HepG2 (cell line): Measurements from ENCODE around the gene TMEM252. TPM values are rescaled to one million over a fixed set of nuclear protein-coding genes. Genes with fewer than 3 reads are reported as not detected.

Experiments used
- ATAC-seq: fragments of 200-7000 bp; cut with Tn5 transposase; 3 replicates; pipeline ENCODE4 v1.9.1; 2020; ENCODE audit warnings: mild to moderate bottlenecking, moderate library complexity
- BruUV-seq: library from RNA; stranded (reverse); fragments of 400-500 nt; replicated peaks from 2 replicates; lab custom pipeline; 2021; lab: Mats Ljungman, UMichigan
- CTCF ChIA-PET: fragments of 300-600 bp; formaldehyde crosslinking; extraction: SDS; loops from one replicate; lab custom pipeline; 2021; ENCODE audit warnings: low total read pairs, inconsistent platforms, low intra/inter-chr PET ratio; lab: Yijun Ruan, JAX
- POLR2A ChIA-PET: fragments of 350-600 bp; sonication (Branson Sonifier 250); formaldehyde crosslinking; loops from one replicate; lab custom pipeline; 2020; ENCODE audit warnings: antibody characterized with exemption, inconsistent platforms; lab: Yijun Ruan, JAX
- DNase-seq: peaks from one replicate; pipeline ENCODE4 v3.0.0-alpha.2; 2015; ENCODE audit warnings: low spot score
- FAIRE-seq: peaks from 3 replicates; lab custom pipeline; 2011; peaks lifted over from hg19 to GRCh38; lab: Jason Lieb, UNC
- H2AFZ ChIP-seq: one replicate; pipeline ENCODE4 v1.6.1; 2011; ENCODE audit warnings: low read length, inconsistent platforms
- H3K27ac ChIP-seq: fragments of 300-600 bp; 3 replicates; pipeline ENCODE4 v1.8.0; 2011; ENCODE audit warnings: mixed run types, mild to moderate bottlenecking, mixed read lengths, low read length, inconsistent platforms; ENCODE audit not compliant: insufficient read depth; ENCODE audit errors: extremely low read length
- H3K27me3 ChIP-seq, 2 experiments: fragments of 200-600 bp in 1 of 2; 2 replicates in 1 of 2; 3 replicates in 1 of 2; pipeline versions ENCODE4 v1.6.0 to v1.8.0; 2011; ENCODE audit warnings: low read length in 2 of 2, mild to moderate bottlenecking in 2 of 2, moderate library complexity in 2 of 2, inconsistent platforms in 1 of 2; ENCODE audit not compliant: insufficient read depth in 2 of 2, control insufficient read depth in 1 of 2
- H3K36me3 ChIP-seq, 2 experiments: fragments of 200-600 bp in 1 of 2; replicated peaks in 1 of 2; 2 replicates in 1 of 2; 3 replicates in 1 of 2; pipeline versions ENCODE4 v1.5.1 to v1.8.0; 2011; ENCODE audit warnings: low read length in 2 of 2, inconsistent platforms in 1 of 2; ENCODE audit not compliant: insufficient read depth in 2 of 2, control insufficient read depth in 1 of 2
- H3K4me1 ChIP-seq: 2 replicates; pipeline ENCODE4 v1.5.1; 2012; ENCODE audit warnings: low read length, inconsistent platforms; ENCODE audit not compliant: insufficient read depth
- H3K4me2 ChIP-seq: 2 replicates; pipeline ENCODE4 v1.6.0; 2011; ENCODE audit warnings: low read depth, low read length, inconsistent platforms
- H3K4me3 ChIP-seq, 3 experiments: fragments of 200-600 bp in 1 of 3; sonication (generic), shearing (Covaris generic) in 1 of 3; replicated peaks in 1 of 3; 2 replicates each; pipeline ENCODE4 v1.5.1; 2011 to 2016; ENCODE audit warnings: low read length in 3 of 3, inconsistent platforms in 2 of 3, low read depth in 2 of 3, mild to moderate bottlenecking in 2 of 3, control low read depth in 1 of 3, mixed read lengths in 1 of 3; ENCODE audit not compliant: insufficient read depth in 1 of 3
- H3K79me2 ChIP-seq: one replicate; pipeline ENCODE4 v1.6.1; 2011; ENCODE audit warnings: low read length, inconsistent platforms; ENCODE audit not compliant: insufficient read depth
- H3K9ac ChIP-seq: 2 replicates; pipeline ENCODE4 v1.6.0; 2011; ENCODE audit warnings: mild to moderate bottlenecking, low read depth, low read length, inconsistent platforms; ENCODE audit not compliant: insufficient read depth
- H3K9me3 ChIP-seq: 2 replicates; pipeline ENCODE4 v1.5.1; 2012; ENCODE audit warnings: mild to moderate bottlenecking, low read length
- H4K20me1 ChIP-seq: 2 replicates; pipeline ENCODE4 v1.6.0; 2011; ENCODE audit warnings: inconsistent platforms, mild to moderate bottlenecking, low read length, moderate library complexity; ENCODE audit not compliant: insufficient read depth
- CHD2 ChIP-seq: IDR thresholded peaks from 2 replicates; pipeline ENCODE4 v1.6.1; 2011; ENCODE audit warnings: low read depth, low read length, improper control_type of control experiment
- ETV5 ChIP-seq: IDR thresholded peaks from 2 replicates; pipeline ENCODE4 v1.6.1; 2018; ENCODE audit warnings: missing biosample characterization, missing genetic modification reagents, inconsistent platforms, borderline replicate concordance
- HMGA1 ChIP-seq: sonication (generic); formaldehyde crosslinking; conservative IDR thresholded peaks from 2 replicates; pipeline ENCODE4 v1.4.0; 2020; ENCODE audit warnings: missing genetic modification reagents
- MED13 ChIP-seq: sonication (generic); formaldehyde crosslinking; IDR thresholded peaks from 2 replicates; pipeline ENCODE4 v1.5.0; 2020; ENCODE audit warnings: missing genetic modification reagents
- MXD4 ChIP-seq: IDR thresholded peaks from 2 replicates; pipeline ENCODE4 v1.6.1; 2016; ENCODE audit warnings: mild to moderate bottlenecking, missing biosample characterization, missing genetic modification reagents
- TCF7 ChIP-seq: sonication (generic); IDR thresholded peaks from 2 replicates; pipeline ENCODE4 v1.6.1; 2016; ENCODE audit warnings: antibody characterized with exemption, low read depth
- ZNF10 ChIP-seq: sonication (generic); formaldehyde crosslinking; IDR thresholded peaks from 2 replicates; pipeline ENCODE4 v1.4.0; 2020; ENCODE audit warnings: mild to moderate bottlenecking, low read depth, missing genetic modification reagents, borderline replicate concordance
- ZNF329 ChIP-seq: sonication (generic); formaldehyde crosslinking; IDR thresholded peaks from 2 replicates; pipeline ENCODE4 v1.9.0; 2021; ENCODE audit warnings: low read depth, mild to moderate bottlenecking, missing genetic modification reagents
- ZNF383 ChIP-seq: sonication (generic); formaldehyde crosslinking; IDR thresholded peaks from 2 replicates; pipeline ENCODE4 v1.4.0; 2020; ENCODE audit warnings: missing genetic modification reagents, mild to moderate bottlenecking, borderline replicate concordance
- ZNF484 ChIP-seq: sonication (generic); formaldehyde crosslinking; IDR thresholded peaks from 2 replicates; pipeline ENCODE4 v1.5.1; 2020; ENCODE audit warnings: mild to moderate bottlenecking, low read depth, missing genetic modification reagents, borderline replicate concordance
- WGBS: methylation state at CpG from one replicate; pipeline ENCODE4 v1.1.6; 2017; ENCODE audit warnings: low lambda C conversion rate; 5-methylcytosine and 5-hydroxymethylcytosine counted together
- in situ Hi-C: cut with HindIII; loops from 2 replicates; pipeline ENCODE4 v1.10.0; 2017; ENCODE audit warnings: low pct_unique_long_range_greater_than_20kb; ENCODE audit not compliant: extremely low pct_ligation_motif_present
- intact Hi-C: fragments of 100-400 bp; cut with micrococcal nuclease; formaldehyde crosslinking; loops from one replicate; pipeline ENCODE4 v1.10.0; 2022; ENCODE audit not compliant: unreplicated experiment
- polyA plus RNA-seq, 8 experiments: library from polyadenylated mRNA; depleted of rRNA in 3 of 8; stranded (reverse) in 7 of 8; unstranded in 1 of 8; fragments of >200 nt; fragmentation: Illumina TruSeq in 4 of 8; extraction: Trizol in 4 of 8; gene quantifications; 2 replicates each; pipeline versions ENCODE4 v1.2.1 to v1.2.3, GENCODE V29; 2011 to 2016; ENCODE audit warnings: low read depth in 4 of 8, missing spikeins in 1 of 8, mixed read lengths in 1 of 8; ENCODE audit not compliant: insufficient read depth in 1 of 8
- total RNA-seq, 5 experiments: library from RNA; depleted of rRNA; stranded (reverse); fragments of >200 nt; fragmentation: Illumina TruSeq; extraction: Trizol; gene quantifications; 2 replicates each; pipeline ENCODE4 v1.2.3, GENCODE V29; 2016; ENCODE audit warnings: low read depth in 1 of 5
- TF ChIP-seq, protein P1 (sequence below): fragments of 450-650 bp; IDR thresholded peaks from 2 replicates; pipeline ENCODE4 v1.6.1; 2017; ENCODE audit warnings: mild to moderate bottlenecking

TMEM252 gene
- total and polyA plus RNA-seq, 2 of the 13 experiments (the other 11 are each of a cell fraction or from before 2014, with no cell fraction given) = not detected

DNA sequence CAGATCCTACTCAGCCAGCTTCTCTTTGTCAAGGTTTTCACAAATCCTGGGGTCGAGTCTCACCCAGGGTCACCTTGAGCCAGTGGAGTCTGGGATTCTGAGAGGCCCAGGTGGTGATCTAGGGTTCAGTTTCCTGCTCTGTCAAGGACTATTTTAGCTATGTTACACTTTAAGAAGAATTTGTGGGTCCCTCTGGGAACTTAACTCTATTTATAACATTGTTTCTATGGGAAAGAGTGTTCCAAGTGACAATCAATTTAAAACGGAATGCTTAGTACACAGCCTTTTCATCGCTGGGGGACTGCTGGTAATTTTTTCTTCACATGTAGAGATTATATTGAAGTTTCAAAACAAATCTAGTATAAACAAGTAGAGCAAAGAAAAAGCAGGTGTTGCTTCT lies 26.9 kb upstream of the TMEM252 start:
- no peak overlapping the region for H3K9ac ChIP-seq
- H3K4me1 ChIP-seq = no peaks in the 10 kb centered on the region
- intact Hi-C loops = loop anchor here (10.0 kb wide), 1 partner anchor 223 kb away; no protein-coding TSS in a partner anchor
- POLR2A ChIA-PET = no interaction called here
- DNase-seq = no peak
- H3K36me3 ChIP-seq = no peaks in the 10 kb centered on the region
- no peaks in the 10 kb centered on the region for H3K79me2 ChIP-seq
- H3K4me2 ChIP-seq = no peak overlapping the region
- H3K9me3 ChIP-seq = no peaks in the 10 kb centered on the region; the same call in 1 of the 2 replicates
- 61% methylated on average over 3 of the region's 3 CpGs for WGBS
- no peak overlapping the region for H3K27ac ChIP-seq
- no peaks in the 10 kb centered on the region for H4K20me1 ChIP-seq
- no peaks in the 10 kb centered on the region for H3K27me3 ChIP-seq
- no peak overlapping the region for H3K4me3 ChIP-seq
- in situ Hi-C loops = no loop called here
- no peak for ATAC-seq
- no peak for FAIRE-seq
- no TSS peak for BruUV-seq
- TF ChIP-seq ZNF10 (CRISPR knock-in tag) (no peak), ZNF329 (CRISPR knock-in tag) (no peak), ZNF383 (CRISPR knock-in tag) (no peak), MED13 (CRISPR knock-in tag) (no peak), HMGA1 (CRISPR knock-in tag) (no peak), MXD4 (CRISPR knock-in tag) (no peak), CHD2 (no peak), ETV5 (no peak), ZNF484 (CRISPR knock-in tag) (no peak), TCF7 (no peak)
- TF ChIP-seq, protein P1, sequence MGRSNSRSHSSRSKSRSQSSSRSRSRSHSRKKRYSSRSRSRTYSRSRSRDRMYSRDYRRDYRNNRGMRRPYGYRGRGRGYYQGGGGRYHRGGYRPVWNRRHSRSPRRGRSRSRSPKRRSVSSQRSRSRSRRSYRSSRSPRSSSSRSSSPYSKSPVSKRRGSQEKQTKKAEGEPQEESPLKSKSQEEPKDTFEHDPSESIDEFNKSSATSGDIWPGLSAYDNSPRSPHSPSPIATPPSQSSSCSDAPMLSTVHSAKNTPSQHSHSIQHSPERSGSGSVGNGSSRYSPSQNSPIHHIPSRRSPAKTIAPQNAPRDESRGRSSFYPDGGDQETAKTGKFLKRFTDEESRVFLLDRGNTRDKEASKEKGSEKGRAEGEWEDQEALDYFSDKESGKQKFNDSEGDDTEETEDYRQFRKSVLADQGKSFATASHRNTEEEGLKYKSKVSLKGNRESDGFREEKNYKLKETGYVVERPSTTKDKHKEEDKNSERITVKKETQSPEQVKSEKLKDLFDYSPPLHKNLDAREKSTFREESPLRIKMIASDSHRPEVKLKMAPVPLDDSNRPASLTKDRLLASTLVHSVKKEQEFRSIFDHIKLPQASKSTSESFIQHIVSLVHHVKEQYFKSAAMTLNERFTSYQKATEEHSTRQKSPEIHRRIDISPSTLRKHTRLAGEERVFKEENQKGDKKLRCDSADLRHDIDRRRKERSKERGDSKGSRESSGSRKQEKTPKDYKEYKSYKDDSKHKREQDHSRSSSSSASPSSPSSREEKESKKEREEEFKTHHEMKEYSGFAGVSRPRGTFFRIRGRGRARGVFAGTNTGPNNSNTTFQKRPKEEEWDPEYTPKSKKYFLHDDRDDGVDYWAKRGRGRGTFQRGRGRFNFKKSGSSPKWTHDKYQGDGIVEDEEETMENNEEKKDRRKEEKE = no peak
- TF ChIP-seq, all 625 proteins: peak for 0
- no peak overlapping the region for H2AFZ ChIP-seq
- CTCF ChIA-PET = no interaction called here
